ENCODE data around the gene IFNL1. TPM values are rescaled to one million over a fixed set of nuclear protein-coding genes. Genes with fewer than 3 reads are reported as not detected.
"Not testable (repeated sequence)": the region's sequence is repeated elsewhere in the genome, so short reads cannot be mapped to it uniquely, and the experiment has no call there.

Gene IFNL1
- total and polyA plus RNA-seq, 9 donors, result not detected

- Histone ChIP-seq H3K9me3 (no peaks in the 10 kb centered on the region), H3K27ac (no peak overlapping the region), H3K4me1 (ENCODE audit: insufficient read depth) (peaks cover 4% of the 10 kb centered on the region), H3K27me3 (no peaks in the 10 kb centered on the region), H3K4me3 (no peak overlapping the region), H3K36me3 (no peaks in the 10 kb centered on the region)
- intact Hi-C loops (cut with DNase I), result no loop called here
- TF ChIP-seq EP300 (IDR thresholded peaks at IDR 0.05) (no peak), POLR2A (IDR thresholded peaks at IDR 0.05) (no peak), CTCF (IDR thresholded peaks at IDR 0.05) (no peak)
- 51 to 63% (median 61%) methylated on average over 3 of the region's 3 CpGs for WGBS, 3 donors
- no peak for DNase-seq
These were observed 40.3 kb downstream of the IFNL1 start for GRCh38 chr19:39336483-39336882.

GRCh38 chr19:39339674-39340073, 43.5 kb downstream of the IFNL1 start:
- Histone ChIP-seq H3K9me3 (no peaks in the 10 kb centered on the region), H3K4me3 (no peak overlapping the region), H3K27ac (no peak overlapping the region), H3K27me3 (no peaks in the 10 kb centered on the region), H3K4me1 (ENCODE audit: insufficient read depth) (peaks cover 4% of the 10 kb centered on the region), H3K36me3 (no peaks in the 10 kb centered on the region)
- DNase-seq, result no peak
- TF ChIP-seq POLR2A (IDR thresholded peaks at IDR 0.05), result no peak
- TF ChIP-seq CTCF (IDR thresholded peaks at IDR 0.05), result no peak
- no peak for TF ChIP-seq EP300 (IDR thresholded peaks at IDR 0.05)
- intact Hi-C loops (cut with DNase I), result loop anchor here in 2 of 4 donors (5.0 to 10.0 kb wide), 2 partner anchors 195 to 212 kb away; partner anchors contain the start of genes EID2B (in 1 of the 2) and PAK4 (in 1 of the 2)
- 92 to 93% (median 92%) methylated on average over 1 of the region's 1 CpG for WGBS, 3 donors

- not testable (repeated sequence) for H3K36me3 ChIP-seq; H3K27ac ChIP-seq; H3K4me3 ChIP-seq; H3K9me3 ChIP-seq; H3K4me1 ChIP-seq (ENCODE audit: insufficient read depth); DNase-seq; H3K27me3 ChIP-seq
- WGBS, 3 donors, result 78 to 88% (median 86%) methylated on average over 7 of the region's 7 CpGs
- intact Hi-C loops (cut with DNase I), result loop anchor here in 2 of 4 donors (5.0 to 10.0 kb wide), 2 partner anchors 195 to 213 kb away; partner anchors contain the start of genes EID2B (in 1 of the 2) and PAK4 (in 1 of the 2)
These were observed 43.9 kb downstream of the IFNL1 start for GRCh38 chr19:39340156-39340555.

GRCh38 chr19:39341129-39341718, 45.0 kb downstream of the IFNL1 start:
- Histone ChIP-seq H3K4me3 (peak overlapping the region; percentile 79), H3K27me3 (no peaks in the 10 kb centered on the region), H3K9me3 (no peaks in the 10 kb centered on the region), H3K27ac (peak overlapping the region; percentile 16 to 74), H3K4me1 (ENCODE audit: insufficient read depth) (peaks cover 4% of the 10 kb centered on the region), H3K36me3 (no peaks in the 10 kb centered on the region)
- intact Hi-C loops (cut with DNase I), result loop anchor here in 2 of 4 donors (5.0 to 10.0 kb wide), 2 partner anchors 194 to 214 kb away; partner anchors contain the start of genes EID2B (in 1 of the 2) and PAK4 (in 1 of the 2)
- TF ChIP-seq POLR2A (IDR thresholded peaks at IDR 0.05) (no peak), EP300 (IDR thresholded peaks at IDR 0.05) (no peak), CTCF (IDR thresholded peaks at IDR 0.05) (no peak)
- 1% methylated on average over 17 of the region's 17 CpGs for WGBS, 3 donors
- peak in 3 of 5 donors; percentile 33 to 58 (median 52) for DNase-seq

Measured in ovary (tissue), 9 donors.